Transverse colon (tissue), 4 donors: ENCODE results near the gene ID1.

Source experiments
- EP300 ChIP-seq: sonication (generic); formaldehyde crosslinking; IDR thresholded peaks from one replicate; pipeline ENCODE4 v1.6.1; 2017; ENCODE audit warnings: antibody characterized with exemption, low read depth
- POLR2A ChIP-seq: fragments of 450-650 bp; IDR thresholded peaks from one replicate; pipeline ENCODE4 v1.6.1; 2016; ENCODE audit warnings: antibody characterized with exemption, mild to moderate bottlenecking, moderate library complexity
- POLR2AphosphoS5 ChIP-seq, 3 donors: sonication (generic); formaldehyde crosslinking; IDR thresholded peaks; one replicate each; pipeline ENCODE4 v1.6.1; 2016; ENCODE audit warnings: antibody characterized with exemption in 3 of 3
- TF ChIP-seq, protein P1 (sequence below), 5 experiments: fragments of 200-600 bp in 3 of 5; fragments of 450-650 bp in 2 of 5; sonication (generic) in 3 of 5; IDR thresholded peaks; 1 replicate in 2 of 5; 2 replicates in 3 of 5; pipeline ENCODE4 v1.5.1; 2016 to 2017; ENCODE audit warnings: antibody characterized with exemption in 5 of 5, inconsistent platforms in 3 of 5, mild to moderate bottlenecking in 2 of 5, moderate library complexity in 1 of 5

DNA sequence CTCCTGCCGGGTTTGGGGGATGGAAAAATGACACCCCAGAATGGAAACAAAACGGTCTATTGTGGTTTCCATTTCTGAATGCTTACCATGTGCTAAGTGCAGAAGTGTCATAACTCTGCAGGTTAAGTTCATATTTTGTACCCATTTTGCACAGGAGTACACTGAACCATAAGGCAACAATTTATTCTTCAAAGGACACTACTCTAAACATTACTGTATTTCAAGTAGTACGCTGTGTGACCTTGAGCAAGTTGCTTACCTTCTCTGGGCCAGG is 9.8 kb upstream of the ID1 start:
- TF ChIP-seq, protein P1, sequence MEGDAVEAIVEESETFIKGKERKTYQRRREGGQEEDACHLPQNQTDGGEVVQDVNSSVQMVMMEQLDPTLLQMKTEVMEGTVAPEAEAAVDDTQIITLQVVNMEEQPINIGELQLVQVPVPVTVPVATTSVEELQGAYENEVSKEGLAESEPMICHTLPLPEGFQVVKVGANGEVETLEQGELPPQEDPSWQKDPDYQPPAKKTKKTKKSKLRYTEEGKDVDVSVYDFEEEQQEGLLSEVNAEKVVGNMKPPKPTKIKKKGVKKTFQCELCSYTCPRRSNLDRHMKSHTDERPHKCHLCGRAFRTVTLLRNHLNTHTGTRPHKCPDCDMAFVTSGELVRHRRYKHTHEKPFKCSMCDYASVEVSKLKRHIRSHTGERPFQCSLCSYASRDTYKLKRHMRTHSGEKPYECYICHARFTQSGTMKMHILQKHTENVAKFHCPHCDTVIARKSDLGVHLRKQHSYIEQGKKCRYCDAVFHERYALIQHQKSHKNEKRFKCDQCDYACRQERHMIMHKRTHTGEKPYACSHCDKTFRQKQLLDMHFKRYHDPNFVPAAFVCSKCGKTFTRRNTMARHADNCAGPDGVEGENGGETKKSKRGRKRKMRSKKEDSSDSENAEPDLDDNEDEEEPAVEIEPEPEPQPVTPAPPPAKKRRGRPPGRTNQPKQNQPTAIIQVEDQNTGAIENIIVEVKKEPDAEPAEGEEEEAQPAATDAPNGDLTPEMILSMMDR (IDR thresholded peaks at IDR 0.05) = no peak
- no peak for TF ChIP-seq POLR2A
- TF ChIP-seq EP300 = no peak
- TF ChIP-seq POLR2AphosphoS5 (IDR thresholded peaks at IDR 0.05) = no peak
